Astrocyte of the spinal cord (primary cell): ENCODE data around the gene FBXO42.

ENCODE experiments used
- DNase-seq: peaks from one replicate; pipeline ENCODE4 v3.0.0; 2011; ENCODE audit warnings: low read depth, low spot score
- H3K4me3 ChIP-seq: 2 replicates; pipeline ENCODE4 v1.5.1; 2011; ENCODE audit warnings: low read depth, mild to moderate bottlenecking, low read length, moderate library complexity
- in situ Hi-C: cut with HindIII; loops from 2 replicates; pipeline ENCODE4 v1.10.0; 2017; ENCODE audit warnings: low sequenced_read_pairs
- TF ChIP-seq, protein P1 (sequence below): IDR thresholded peaks from 2 replicates; pipeline ENCODE4 v1.5.1; 2012; ENCODE audit warnings: low read depth, mild to moderate bottlenecking, low read length, inconsistent platforms

Gene FBXO42

DNA sequence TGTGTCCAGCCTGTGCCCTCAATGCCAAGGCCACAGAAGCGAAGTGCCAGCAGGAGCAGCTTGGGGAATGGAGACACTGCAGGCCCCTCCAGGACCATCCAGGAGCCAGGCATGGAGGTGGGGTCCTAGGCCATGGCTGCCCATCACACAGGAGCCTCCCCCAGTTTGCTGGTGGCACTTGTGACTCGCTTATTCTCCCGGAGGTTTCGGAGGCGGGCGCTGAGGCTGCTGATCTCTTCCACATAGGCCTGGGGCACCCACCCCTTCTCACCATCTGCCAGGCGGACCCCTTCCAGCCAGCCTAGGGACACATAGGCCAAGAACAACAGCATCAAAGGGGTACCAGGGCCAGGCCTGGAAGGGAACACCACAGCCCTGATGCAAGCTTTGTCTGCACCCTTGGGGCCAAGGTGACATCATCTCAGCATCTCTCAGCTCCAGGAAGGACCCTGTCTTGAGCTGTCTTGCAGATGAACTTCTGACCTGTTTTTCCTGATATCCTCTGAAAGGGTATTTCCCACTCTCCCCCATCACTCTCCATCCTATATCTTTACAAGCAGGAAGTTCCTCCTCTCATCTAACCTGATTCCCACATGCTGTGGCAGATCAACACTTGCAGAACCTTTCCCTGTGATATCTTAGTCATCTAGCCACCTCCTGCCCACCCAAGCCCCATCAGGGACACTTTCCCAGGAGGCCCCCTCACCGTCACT lies 153.7 kb downstream of the FBXO42 start:
- TF ChIP-seq, protein P1, sequence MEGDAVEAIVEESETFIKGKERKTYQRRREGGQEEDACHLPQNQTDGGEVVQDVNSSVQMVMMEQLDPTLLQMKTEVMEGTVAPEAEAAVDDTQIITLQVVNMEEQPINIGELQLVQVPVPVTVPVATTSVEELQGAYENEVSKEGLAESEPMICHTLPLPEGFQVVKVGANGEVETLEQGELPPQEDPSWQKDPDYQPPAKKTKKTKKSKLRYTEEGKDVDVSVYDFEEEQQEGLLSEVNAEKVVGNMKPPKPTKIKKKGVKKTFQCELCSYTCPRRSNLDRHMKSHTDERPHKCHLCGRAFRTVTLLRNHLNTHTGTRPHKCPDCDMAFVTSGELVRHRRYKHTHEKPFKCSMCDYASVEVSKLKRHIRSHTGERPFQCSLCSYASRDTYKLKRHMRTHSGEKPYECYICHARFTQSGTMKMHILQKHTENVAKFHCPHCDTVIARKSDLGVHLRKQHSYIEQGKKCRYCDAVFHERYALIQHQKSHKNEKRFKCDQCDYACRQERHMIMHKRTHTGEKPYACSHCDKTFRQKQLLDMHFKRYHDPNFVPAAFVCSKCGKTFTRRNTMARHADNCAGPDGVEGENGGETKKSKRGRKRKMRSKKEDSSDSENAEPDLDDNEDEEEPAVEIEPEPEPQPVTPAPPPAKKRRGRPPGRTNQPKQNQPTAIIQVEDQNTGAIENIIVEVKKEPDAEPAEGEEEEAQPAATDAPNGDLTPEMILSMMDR: no peak
- DNase-seq: no peak
- in situ Hi-C loops: no loop called here
- H3K4me3 ChIP-seq: no peak overlapping the region

DNA sequence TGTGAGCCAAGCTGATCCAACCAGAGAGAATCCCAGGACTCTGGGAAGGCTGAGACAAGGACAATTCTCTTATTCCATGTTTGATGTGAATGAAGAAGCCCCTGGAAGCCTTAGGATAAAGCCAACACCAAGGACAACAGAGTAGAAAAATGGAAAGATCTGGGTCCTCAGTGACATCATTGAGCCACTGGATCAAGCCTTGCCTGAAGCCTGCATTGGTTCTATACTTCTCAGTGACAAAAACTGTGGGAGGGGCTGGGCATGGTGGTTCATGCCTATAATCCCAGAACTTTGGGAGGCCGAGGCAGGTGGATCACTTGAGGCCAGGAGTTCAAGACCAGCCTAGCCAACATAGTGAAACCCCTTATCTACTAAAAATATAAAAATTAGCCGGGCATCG lies 155.4 kb downstream of the FBXO42 start:
- DNase-seq: no peak
- H3K4me3 ChIP-seq: no peak overlapping the region
- TF ChIP-seq, protein P1: no peak
- in situ Hi-C loops: no loop called here
